IPS-NIHi7 (cell line): ENCODE data around the gene TIAL1.
A peak's percentile ranks its signal among the peaks of the same experiment; 100 is the strongest.
"Not testable (repeated sequence)": the region's sequence is repeated elsewhere in the genome, so short reads cannot be mapped to it uniquely, and the experiment has no call there.

Experiments used
- DNase-seq: peaks from one replicate; pipeline ENCODE4 v3.0.0; 2012; ENCODE audit warnings: mixed read lengths; ENCODE audit errors: extremely low spot score

The TIAL1 gene, protein sequence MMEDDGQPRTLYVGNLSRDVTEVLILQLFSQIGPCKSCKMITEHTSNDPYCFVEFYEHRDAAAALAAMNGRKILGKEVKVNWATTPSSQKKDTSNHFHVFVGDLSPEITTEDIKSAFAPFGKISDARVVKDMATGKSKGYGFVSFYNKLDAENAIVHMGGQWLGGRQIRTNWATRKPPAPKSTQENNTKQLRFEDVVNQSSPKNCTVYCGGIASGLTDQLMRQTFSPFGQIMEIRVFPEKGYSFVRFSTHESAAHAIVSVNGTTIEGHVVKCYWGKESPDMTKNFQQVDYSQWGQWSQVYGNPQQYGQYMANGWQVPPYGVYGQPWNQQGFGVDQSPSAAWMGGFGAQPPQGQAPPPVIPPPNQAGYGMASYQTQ

DNA sequence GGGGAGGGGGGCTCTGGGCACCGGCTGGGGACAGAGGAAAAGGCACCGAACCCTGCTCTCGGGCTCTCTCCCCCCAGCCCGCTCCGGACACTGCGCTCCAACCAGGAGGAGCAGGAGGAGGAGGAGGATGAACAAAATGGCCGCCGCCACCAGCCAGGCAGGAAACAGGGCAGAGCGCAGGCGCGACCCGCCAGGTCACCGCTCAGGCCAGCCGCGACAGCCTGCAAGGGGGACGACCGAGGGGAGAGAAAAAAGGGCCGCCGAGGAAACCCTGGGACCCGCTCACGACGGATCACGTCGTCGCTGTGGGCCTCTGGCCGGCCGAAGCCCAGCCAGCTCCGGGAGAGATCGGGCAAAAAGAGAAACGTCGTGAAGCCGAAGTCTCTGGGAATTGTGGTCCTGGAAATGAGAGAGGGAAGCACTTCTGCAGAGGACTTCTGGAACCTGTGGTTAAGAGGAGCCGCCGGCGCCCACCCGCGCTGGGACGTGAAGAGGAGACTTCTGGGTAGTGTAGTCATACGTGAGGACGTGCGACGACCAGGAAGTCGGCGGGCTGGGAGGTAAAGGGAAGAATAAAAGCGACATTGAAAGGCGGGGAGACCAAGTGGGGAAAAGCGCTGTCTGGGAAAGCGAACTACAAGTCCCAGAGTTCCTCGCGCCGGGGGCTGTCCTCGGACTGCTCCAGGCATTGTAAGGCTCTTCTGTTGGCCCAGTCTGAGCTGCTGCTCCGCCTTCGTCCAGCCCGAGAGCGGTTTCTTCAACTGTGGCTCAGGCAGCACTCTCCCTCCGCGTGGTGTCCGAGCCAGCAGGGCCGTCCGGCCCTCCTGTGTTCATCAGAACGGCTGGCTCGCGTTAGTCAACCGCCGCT is at the start of gene TIAL1:
TIAL1 (minus strand) TSS at position 428 of the 868 bp plus-strand sequence. CDS start 499 bp downstream, outside the sequence.
- DNase-seq: peak; percentile 94

DNA sequence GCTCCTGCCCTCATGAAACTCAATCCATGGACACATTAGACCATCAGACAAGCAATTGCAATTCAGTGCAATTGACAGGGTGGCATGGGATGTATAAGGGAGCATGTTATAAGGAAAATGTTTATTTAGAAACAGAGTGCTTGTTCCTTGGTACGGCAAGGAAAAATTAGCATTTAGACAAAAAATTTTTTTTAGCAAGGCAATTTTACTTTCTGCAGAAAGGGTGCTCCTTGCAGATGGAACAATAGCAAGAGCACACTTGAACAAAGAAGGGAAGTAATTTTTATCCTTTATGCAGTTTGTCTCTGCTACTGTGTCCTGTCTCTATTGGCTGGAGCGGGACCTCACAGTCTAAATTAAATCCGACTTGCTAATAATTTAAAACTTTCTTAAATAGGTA is 48.2 kb upstream of the TIAL1 start:
- no peak for DNase-seq

DNA sequence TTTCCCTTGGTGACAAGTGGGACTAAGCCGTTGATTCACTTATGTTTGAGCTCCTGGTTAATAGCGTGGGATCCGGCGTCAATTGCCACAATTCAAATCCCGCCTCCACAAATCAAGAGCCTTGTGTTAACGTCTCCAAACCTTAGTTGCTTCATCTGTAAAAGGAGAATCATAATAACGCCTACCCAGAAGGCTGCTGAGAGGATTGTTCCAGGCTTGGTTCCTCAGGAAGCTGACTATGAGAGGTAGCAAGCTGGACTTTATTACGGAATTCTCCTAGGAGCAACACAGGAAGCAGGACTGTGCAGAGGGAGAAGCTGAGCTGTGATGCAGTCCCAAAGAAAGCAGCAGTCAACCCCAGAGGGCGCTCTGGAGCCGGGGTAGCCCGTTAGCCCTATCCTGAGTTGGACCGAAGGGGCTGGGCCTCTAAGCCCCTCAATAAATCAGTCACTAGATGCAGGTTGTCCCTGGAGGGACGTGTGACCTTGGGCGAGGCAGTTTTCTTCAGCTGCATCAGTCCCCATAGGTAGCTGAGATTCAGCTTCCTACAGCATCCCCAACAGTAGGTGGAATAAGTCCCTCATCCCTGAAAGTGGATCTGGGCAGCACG is 47.5 kb upstream of the TIAL1 start:
- DNase-seq: peak; percentile 59

DNA sequence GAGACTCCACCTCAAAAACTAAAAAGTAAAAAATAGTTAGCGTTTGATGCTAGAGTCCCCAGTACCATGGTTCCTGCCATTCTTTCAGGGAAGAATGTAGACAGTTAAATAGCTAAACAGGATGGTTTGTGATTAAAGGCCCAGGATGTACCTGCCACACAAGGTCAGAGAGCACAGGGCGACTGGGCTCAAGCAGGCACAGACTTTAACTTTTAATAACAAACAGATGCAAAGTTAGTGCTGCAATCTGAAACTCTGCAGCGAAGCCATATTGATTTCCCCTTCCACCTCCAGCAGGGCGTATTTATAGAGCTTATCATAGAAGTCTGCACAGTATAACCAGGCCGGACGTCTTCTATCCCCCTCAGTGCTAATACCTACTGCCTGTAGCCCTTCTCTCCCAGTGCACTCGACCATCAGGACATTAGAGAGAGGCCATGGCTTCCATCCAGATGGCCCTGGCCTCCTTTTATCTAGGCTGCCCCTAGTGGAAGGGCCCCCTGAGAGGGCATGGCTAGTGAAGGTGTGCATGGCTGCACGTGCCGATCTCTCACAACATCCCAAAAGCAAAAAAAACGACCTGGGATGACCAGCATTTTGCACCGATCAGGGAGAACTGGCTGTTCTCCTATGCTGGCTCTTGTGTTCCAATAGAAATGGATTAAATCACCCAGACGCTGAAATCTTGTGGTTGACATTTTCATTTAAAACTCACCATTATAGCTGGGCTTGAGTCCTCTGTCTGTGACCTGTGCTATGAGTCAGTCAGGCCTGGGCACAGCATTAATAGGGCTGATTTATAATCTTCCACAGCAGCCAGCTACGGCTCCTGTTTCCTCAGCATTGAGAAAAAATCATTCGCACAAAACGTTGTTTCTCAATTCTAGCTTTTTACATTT is 46.8 kb upstream of the TIAL1 start:
- no peak for DNase-seq

DNA sequence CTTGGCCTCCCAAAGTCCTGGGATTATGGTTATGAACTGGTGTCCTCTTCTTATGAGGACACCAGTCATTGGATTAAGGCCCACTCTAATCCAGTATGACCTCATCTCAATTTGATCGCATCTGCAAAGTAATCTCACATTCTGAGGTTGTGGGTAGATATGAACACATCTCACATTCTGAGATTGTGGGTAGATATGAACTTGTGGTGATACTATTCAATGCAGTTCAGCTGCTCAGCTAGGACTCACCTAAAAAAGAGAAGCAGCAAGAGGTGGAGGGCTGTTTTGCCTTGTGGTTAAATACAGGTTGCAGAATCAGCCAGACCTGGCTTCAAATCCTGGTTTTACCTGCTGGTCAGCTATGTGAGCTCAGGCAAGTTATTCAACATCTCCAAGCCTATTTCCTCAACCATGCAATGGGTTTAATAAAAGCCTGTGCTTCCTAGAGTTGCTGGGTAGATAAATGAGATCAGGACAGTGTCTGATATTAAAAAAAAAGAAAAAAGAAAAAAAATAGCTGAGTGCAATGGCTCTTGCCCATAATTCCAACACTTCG is 45.9 kb upstream of the TIAL1 start:
- DNase-seq: no peak

DNA sequence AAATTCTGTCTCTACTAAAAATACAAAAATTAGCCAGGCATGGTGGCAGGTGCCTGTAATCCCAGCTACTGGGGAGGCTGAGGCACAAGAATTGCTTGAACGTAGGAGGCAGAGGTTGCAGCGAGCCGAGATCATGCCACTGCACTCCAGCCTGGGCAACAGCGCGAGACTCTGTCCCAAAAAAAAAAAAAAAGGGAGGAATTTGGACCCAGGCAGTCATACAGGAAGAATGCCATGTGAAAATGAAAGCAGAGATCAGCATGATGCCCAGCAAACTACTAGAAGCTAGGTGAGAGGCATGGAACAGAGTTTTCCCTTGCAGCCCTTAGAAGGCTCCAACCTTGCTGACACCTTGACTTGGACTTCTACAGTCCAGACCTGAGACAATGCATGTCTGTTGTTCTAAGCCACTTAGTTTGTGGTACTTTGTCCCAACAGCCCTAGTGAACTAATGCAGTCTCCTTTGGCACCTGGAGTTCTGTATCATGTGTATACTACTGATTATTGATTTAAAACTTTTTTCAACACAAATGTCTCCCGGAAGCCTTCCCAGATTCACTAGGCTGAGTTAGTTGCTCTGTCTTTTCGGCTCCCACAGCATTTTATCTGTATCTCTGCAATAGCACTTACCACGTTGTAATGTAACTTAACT is 44.2 kb upstream of the TIAL1 start:
- DNase-seq: no peak

DNA sequence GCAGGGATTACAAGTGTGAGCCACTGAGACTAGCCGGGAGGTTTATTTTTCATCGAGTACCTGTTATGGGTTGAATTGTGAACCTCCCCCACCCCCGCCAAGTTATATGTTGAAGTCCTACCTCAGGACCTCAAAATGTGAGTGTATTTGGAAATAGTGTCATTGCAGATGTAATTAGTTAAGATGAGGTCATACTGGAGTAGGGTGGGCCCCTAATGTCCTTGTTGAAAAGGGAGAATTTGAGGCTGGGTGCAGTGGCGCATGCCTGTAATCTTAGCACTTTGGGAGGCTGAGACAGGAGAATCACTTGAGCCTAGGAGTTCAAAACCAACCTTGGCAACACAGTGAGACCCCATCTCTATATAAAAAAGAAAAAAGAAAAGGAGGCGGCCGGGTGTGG is 43.6 kb upstream of the TIAL1 start:
- DNase-seq: no peak

DNA sequence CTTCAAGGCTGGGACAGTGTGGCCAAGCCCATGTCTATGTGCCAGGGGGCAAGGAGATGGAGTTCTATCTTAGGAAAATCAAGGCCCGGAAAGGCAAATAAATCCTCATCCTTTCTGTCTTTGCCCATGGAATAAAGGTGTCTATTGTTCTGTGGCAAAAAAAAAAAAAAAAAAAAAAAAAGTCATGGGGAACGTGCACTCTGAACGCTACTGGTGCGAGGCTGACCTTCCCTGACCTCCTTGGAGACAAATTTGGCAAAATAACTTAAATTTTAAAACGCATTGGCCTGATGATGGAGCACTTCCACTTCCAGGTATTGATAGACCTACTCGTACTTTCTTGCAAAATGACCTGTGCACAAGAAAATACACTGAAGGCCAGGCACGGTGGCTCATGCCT is 42.2 kb upstream of the TIAL1 start:
- DNase-seq: no peak

DNA sequence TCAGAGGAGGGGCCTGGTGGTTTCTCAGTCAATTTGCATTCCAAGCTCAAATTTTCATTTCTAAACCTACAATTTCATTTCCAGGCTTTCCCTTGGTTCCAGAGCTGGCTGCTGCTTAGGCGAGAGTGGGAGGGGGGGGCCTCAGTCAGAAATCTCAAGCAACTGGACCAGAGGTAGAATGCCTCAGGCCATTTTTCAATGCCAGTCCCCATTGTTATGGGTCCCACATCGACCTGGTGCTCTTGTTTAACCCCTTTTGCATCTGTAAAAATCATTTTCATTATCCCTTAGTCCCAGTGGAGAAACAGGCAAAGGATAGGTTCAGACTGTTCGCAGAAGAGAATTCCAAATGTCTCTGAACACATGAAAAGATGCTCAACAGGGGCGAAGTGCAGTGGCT is 40.9 kb upstream of the TIAL1 start:
- no peak for DNase-seq

DNA sequence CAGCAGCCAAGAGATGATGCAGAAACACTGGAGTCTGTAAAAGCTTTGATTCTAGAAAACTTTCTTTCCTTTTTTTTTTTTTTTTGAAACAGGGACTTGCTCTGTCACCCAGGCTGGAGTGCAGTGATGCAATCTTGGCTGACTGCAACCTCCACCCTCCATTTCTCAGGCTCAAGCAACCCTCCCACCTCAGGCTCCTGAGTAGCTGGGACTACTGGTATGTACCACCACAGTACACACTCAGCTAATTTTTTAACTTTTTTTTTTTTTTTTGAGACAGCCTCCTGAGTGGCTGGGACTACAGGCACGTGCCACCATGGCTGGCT is 37.4 kb upstream of the TIAL1 start:
- no peak for DNase-seq

DNA sequence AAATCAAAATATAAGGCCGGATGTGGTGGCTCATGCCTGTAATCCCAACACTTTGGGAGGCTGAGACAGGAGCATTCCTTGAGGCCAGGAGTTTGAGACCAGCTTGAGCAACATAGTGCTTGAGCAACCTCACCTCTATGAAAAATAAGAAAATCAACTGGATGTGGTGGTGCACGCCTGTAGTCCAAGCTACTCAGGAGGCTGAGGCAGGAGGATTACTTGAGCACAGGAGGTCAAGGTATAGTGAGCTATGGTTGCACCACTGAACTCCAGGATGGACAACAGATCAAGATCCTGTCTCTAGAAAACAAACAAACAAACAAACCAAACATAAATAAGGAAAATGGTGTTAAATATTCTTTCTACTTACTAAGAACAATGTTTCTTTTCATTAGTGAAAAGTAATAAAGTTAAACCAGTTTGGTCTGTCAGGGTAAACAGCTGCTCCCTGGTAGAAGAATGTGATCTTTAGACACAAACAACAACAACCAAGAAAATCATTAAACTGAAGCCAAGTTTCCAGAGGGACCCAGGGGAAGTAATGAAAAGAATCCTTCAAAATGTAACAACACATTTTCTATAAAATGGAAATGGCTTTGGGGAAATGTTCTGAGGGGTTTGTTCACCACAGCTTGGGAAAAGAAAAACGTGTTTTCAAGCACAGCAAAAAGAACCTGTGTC is 36.9 kb upstream of the TIAL1 start:
- DNase-seq: no peak

DNA sequence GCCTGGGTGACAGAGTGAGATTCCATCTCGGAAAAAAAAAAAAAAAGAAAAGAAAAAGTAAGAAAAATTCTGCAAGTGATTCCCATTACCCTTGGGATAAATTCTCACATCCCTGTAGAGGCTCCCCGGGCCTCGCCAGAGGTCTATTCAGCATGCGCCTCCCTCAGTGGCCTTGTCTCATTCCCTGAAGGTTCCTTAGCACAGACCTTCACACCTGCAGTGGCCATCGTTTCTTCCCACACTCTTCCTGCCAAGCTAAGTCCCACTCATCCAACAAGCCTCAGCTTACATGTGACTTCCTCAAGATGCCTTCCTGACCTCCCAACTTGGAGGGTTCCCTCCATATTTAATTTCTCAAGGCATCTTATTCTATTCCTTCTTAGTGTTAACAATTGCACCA is 33.5 kb upstream of the TIAL1 start:
- no peak for DNase-seq

DNA sequence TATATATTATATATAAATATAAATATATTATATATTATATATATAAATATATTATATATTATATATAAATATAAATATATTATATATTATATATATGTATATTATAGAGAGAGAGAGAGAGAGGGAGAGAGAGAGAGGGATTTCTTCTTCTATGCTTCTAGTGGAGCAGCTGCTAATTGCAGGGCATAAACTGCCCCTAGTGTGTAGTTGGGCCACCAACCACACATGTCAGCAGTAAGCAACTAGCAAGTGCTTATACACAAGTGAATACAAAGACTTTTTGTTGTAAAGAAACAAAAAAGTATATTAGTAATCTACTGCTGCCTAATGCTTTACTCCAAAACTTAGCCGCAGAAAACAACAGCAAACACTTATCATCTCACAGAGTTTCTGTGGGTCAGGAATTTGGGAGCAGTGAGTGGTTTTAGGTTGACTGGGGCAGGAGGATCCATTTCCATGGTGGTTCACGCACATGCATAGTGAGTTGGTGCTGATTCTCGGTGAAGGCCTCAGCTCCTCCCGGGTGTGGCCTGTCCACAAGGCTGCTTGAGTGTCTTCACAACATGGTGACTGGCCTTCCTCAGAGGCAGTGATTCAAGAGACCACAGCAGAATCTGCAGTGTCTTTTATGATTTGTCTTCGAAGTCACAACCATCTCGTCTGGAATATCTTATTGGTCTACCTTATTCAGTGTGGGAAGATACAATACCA is 29.0 kb upstream of the TIAL1 start:
- no peak for DNase-seq

DNA sequence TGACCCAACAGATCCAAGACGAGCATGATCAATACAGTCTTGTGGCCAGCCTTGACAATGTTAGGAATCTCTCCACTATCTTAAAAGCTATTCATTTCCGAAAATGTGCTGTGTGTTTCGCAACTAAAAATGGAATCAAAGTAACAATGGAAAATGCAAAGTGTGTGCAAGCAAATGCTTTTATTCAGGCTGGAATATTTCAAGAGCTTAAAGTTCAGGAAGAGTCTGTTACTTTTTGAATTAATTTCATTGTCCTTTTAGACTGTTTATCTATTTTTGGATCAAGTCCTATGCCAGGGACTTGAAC is 24.3 kb upstream of the TIAL1 start:
- DNase-seq: no peak

DNA sequence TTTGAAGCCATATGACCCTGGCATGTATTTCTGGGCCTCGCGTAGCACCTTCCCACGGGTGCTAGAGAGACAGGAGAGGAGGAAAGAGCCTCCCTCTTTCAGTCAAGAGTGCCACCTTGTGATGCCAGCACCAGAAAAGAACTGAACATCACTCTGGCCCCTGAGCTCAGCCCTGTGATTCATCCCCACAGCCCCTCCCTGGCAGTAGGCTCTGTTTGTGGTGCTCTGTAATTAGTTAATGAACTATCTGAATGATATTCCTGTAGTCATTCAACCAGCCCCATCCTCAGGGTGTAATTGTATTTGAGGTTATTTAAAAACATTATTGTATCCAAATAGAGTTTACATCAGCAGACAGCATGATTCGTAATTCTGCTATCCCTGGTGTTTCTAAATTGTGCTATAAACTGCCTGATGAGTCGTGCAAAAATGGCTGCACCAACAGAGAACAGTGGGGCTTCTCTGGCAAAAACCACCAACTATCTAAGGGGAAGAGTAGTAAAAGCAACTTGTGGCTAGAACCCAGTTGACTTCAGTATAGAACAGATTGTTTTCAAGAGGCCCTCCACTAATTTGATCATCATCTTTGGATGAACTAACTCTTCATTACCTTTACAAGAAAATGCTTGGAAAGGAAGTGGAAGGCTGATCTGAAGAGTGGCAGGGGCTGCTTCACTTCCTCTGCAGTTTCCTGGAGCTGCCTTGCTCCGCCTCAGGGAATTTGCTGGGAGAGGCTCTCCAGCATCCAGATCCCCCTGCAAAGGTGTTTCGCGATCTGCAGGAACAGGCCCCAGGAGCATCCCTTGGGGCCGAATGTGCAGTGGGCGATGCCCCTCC is 23.7 kb upstream of the TIAL1 start:
- DNase-seq: no peak

DNA sequence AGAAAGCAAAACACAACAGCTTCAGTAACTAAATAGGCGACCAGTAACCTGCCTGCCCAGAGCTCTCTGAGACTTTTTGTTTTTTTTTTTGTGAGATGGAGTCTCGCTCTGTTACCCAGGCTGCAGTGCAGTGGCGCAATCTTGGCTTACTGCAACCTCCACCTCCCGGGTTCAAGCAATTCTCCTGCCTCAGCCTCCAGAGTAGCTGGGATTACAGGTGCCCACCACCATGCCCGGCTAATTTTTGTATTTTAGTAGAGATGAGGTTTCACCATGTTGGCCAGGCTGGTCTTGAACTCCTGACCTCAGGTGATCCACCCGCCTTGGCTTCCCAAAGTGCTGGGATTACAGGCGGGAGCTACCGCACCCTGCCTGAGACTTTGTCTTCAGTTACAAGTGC is 23.0 kb upstream of the TIAL1 start:
- not testable (repeated sequence) for DNase-seq

DNA sequence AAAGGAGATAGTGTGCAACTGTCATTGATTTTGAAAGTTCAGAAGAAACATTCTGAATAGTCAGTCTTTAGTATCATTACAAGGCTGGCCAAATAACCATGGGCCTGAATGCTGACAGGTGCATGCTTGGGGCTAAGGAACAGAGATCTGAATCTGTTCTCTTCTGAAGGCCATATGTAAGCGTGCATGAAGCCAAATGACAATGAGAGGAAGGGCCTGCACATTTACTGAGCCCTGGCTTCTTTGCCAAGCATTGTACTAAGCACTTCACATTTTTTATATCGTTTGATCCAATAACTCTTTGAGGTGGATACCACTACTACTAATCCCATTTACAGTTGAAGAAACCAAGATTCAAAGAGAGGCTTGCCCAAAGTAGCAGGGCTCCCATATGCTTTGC is 22.5 kb upstream of the TIAL1 start:
- no peak for DNase-seq

DNA sequence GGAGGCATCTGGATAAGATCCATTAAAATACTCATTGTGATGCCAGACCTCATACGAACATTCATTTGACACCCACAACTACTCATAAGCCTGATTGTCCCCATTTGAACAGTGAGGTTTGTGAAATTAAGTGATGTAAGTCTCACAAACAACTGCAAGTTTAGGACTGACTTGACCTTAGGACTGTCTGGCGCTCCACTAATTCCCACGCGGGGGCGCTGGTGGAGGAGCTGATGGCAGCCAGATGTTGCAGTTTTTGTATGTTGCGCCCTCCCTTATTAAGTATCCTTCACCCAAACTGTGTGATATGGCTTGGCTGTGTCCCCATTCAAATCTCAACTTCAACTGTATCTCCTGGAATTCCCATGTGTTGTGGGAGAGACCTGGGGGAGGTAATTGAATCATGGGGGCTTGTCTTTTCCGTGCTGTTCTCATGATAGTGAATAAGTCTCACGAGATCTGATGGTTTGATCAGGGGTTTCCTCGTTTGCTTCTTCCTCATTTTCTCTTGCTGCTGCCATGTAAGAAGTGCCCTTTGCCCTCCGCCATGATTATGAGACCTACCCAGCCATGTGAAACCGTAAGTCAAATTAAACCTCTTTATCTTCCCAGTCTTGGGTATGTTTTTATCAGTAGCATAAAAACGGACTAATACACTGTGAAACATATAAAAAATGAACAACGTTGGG is 20.3 kb upstream of the TIAL1 start:
- no peak for DNase-seq
